A673 (cell line): ENCODE results near the gene KRT79. TPM values are rescaled to one million over a fixed set of nuclear protein-coding genes. Genes with fewer than 3 reads are reported as not detected.

Experiments
- BruUV-seq: library from RNA; stranded (reverse); fragments of 400-500 nt; replicated peaks from 2 replicates; lab custom pipeline; 2021; lab: Mats Ljungman, UMichigan
- CTCF ChIA-PET: fragments of 300-600 bp; sonication (Branson Sonifier 250); formaldehyde crosslinking; loops from one replicate; lab custom pipeline; 2022; ENCODE audit warnings: antibody characterized with exemption; lab: Charles Lee
- POLR2A ChIA-PET: fragments of 300-600 bp; sonication (Branson Sonifier 250); formaldehyde crosslinking; loops from one replicate; lab custom pipeline; 2022; ENCODE audit warnings: antibody characterized with exemption; ENCODE audit not compliant: low non-redundant PET; lab: Charles Lee
- DNase-seq: peaks from one replicate; pipeline ENCODE4 v3.0.0-alpha.2; 2015; ENCODE audit warnings: low spot score
- H3K27ac ChIP-seq: fragments of 200-600 bp; sonication (generic); 2 replicates; pipeline ENCODE4 v1.5.1; 2016; ENCODE audit warnings: mixed run types, low read depth, mild to moderate bottlenecking, mixed read lengths, antibody characterized with exemption, low read length; ENCODE audit not compliant: poor library complexity, severe bottlenecking
- H3K27me3 ChIP-seq: fragments of 200-600 bp; sonication (generic); replicated peaks from 2 replicates; pipeline ENCODE4 v1.6.1; 2017; ENCODE audit warnings: mixed run types, low read depth, mild to moderate bottlenecking, mixed read lengths, antibody characterized with exemption, low read length; ENCODE audit not compliant: insufficient read depth, poor library complexity
- H3K36me3 ChIP-seq: fragments of 200-600 bp; sonication (generic); 2 replicates; pipeline ENCODE4 v1.6.1; 2016; ENCODE audit warnings: mixed run types, mild to moderate bottlenecking, mixed read lengths, antibody characterized with exemption, low read length; ENCODE audit not compliant: insufficient read depth, poor library complexity, severe bottlenecking
- H3K4me1 ChIP-seq: fragments of 200-600 bp; sonication (generic); 2 replicates; pipeline ENCODE4 v1.6.1; 2017; ENCODE audit warnings: mixed run types, mild to moderate bottlenecking, mixed read lengths, antibody characterized with exemption, low read length; ENCODE audit not compliant: insufficient read depth, poor library complexity, severe bottlenecking
- H3K4me3 ChIP-seq: fragments of 200-600 bp; sonication (generic); 2 replicates; pipeline ENCODE4 v1.5.1; 2016; ENCODE audit warnings: low read depth, mixed run types, mild to moderate bottlenecking, mixed read lengths, low read length; ENCODE audit not compliant: poor library complexity, severe bottlenecking
- H3K9me3 ChIP-seq: fragments of 200-600 bp; sonication (generic); 2 replicates; pipeline ENCODE4 v1.6.1; 2016; ENCODE audit warnings: mixed run types, low read depth, mild to moderate bottlenecking, mixed read lengths, antibody characterized with exemption, low read length; ENCODE audit not compliant: poor library complexity, severe bottlenecking
- CTCF ChIP-seq: fragments of 300-800, 200-600 bp; sonication (generic); conservative IDR thresholded peaks from 2 replicates; pipeline ENCODE4 v1.5.1; 2017; ENCODE audit warnings: low read depth, mild to moderate bottlenecking, antibody characterized with exemption, low read length, moderate library complexity, mixed read lengths
- EZH2 ChIP-seq: fragments of 200-600 bp; sonication (generic); IDR thresholded peaks from 2 replicates; pipeline ENCODE4 v1.6.1; 2017; ENCODE audit warnings: borderline replicate concordance, low read depth, mild to moderate bottlenecking, mixed read lengths, antibody characterized with exemption, low read length; ENCODE audit not compliant: poor library complexity, severe bottlenecking
- intact Hi-C: fragments of 100-400 bp; cut with micrococcal nuclease; formaldehyde crosslinking; loops from one replicate; pipeline ENCODE4 v1.10.0; 2022; ENCODE audit not compliant: unreplicated experiment
- total RNA-seq: library from RNA; stranded (reverse); gene quantifications from 2 replicates; pipeline ENCODE4 v1.2.3, GENCODE V29; 2021

The KRT79 gene
- total RNA-seq, 1 experiment from 2014 or later = not detected

- H3K36me3 ChIP-seq = no peaks in the 10 kb centered on the region
- TF ChIP-seq CTCF (no peak), EZH2 (no peak)
- H3K4me3 ChIP-seq = no peak overlapping the region
- peaks cover 21% of the 10 kb centered on the region for H3K4me1 ChIP-seq
- ChIA-PET POLR2A (no interaction called here), CTCF (no interaction called here)
- intact Hi-C loops = no loop called here
- no peaks in the 10 kb centered on the region for H3K27me3 ChIP-seq
- no peak overlapping the region for H3K27ac ChIP-seq
- no peaks in the 10 kb centered on the region for H3K9me3 ChIP-seq
- DNase-seq = no peak
- no TSS peak for BruUV-seq
These were observed 34.5 kb downstream of the KRT79 start for GRCh38 chr12:52799505-52800211.

GRCh38 chr12:52798671-52799504 lies 35.2 kb downstream of the KRT79 start:
- Histone ChIP-seq H3K27me3 (no peaks in the 10 kb centered on the region), H3K27ac (no peak overlapping the region), H3K36me3 (no peaks in the 10 kb centered on the region), H3K4me1 (peaks cover 15% of the 10 kb centered on the region), H3K9me3 (no peaks in the 10 kb centered on the region), H3K4me3 (no peak overlapping the region)
- POLR2A ChIA-PET = no interaction called here
- TF ChIP-seq CTCF (no peak), EZH2 (no peak)
- intact Hi-C loops = no loop called here
- CTCF ChIA-PET = no interaction called here
- BruUV-seq = no TSS peak
- no peak for DNase-seq

GRCh38 chr12:52798003-52798670 lies 36.0 kb downstream of the KRT79 start:
- Histone ChIP-seq H3K4me1 (peaks cover 9% of the 10 kb centered on the region), H3K27ac (no peak overlapping the region), H3K9me3 (no peaks in the 10 kb centered on the region), H3K27me3 (no peaks in the 10 kb centered on the region), H3K36me3 (no peaks in the 10 kb centered on the region), H3K4me3 (no peak overlapping the region)
- intact Hi-C loops = no loop called here
- no peak for DNase-seq
- TF ChIP-seq CTCF = no peak
- no peak for TF ChIP-seq EZH2
- CTCF ChIA-PET = no interaction called here
- POLR2A ChIA-PET = no interaction called here
- no TSS peak for BruUV-seq
